Esophagus (tissue), 2 donors: Measurements from ENCODE around the gene NBEA. TPM values are rescaled to one million over a fixed set of nuclear protein-coding genes. Genes with fewer than 3 reads are reported as not detected.

Source experiments
- H3K27ac ChIP-seq, 2 donors: one replicate each; pipeline ENCODE4 v1.5.1; 2013; ENCODE audit warnings: low read depth in 2 of 2, mild to moderate bottlenecking in 2 of 2, inconsistent platforms in 1 of 2, low read length in 1 of 2, moderate library complexity in 1 of 2
- H3K27me3 ChIP-seq, 2 donors: one replicate each; pipeline ENCODE4 v1.6.1; 2013; ENCODE audit warnings: low read length in 2 of 2, control low read depth in 1 of 2, mild to moderate bottlenecking in 1 of 2; ENCODE audit not compliant: insufficient read depth in 2 of 2, control insufficient read depth in 1 of 2
- H3K36me3 ChIP-seq, 2 donors: one replicate each; pipeline ENCODE4 v1.6.1; 2013; ENCODE audit warnings: low read length in 1 of 2; ENCODE audit not compliant: control insufficient read depth in 2 of 2, insufficient read depth in 2 of 2
- H3K4me1 ChIP-seq, 2 donors: one replicate each; pipeline ENCODE4 v1.6.1; 2013; ENCODE audit warnings: low read length in 1 of 2; ENCODE audit not compliant: control insufficient read depth in 2 of 2, insufficient read depth in 2 of 2
- H3K4me3 ChIP-seq, 2 donors: one replicate each; pipeline ENCODE4 v1.5.1; 2013; ENCODE audit warnings: low read length in 2 of 2, mild to moderate bottlenecking in 2 of 2, low read depth in 1 of 2, moderate library complexity in 1 of 2
- H3K9me3 ChIP-seq, 2 donors: one replicate each; pipeline ENCODE4 v1.6.1; 2013; ENCODE audit warnings: mild to moderate bottlenecking in 2 of 2, low read depth in 1 of 2, low read length in 1 of 2, moderate library complexity in 1 of 2; ENCODE audit not compliant: control insufficient read depth in 2 of 2, insufficient read depth in 1 of 2
- WGBS, 2 donors: extraction: QIAGEN DNeasy Blood & Tissue Kit; methylation state at CpG; one replicate each; pipeline ENCODE4 v1.1.7; 2013; 5-methylcytosine and 5-hydroxymethylcytosine counted together
- polyA plus RNA-seq, 2 donors: library from polyadenylated mRNA; stranded (reverse); fragments of 200-250 nt; gene quantifications; one replicate each; pipeline ENCODE4 v1.2.3, GENCODE V29; 2013
- donor health status: healthy with polysubstance abuse.
- donor health status: Bipolar disorder and iron deficiency.

NBEA gene
- polyA plus RNA-seq, 2 donors: 0.51 to 1.6 TPM

DNA sequence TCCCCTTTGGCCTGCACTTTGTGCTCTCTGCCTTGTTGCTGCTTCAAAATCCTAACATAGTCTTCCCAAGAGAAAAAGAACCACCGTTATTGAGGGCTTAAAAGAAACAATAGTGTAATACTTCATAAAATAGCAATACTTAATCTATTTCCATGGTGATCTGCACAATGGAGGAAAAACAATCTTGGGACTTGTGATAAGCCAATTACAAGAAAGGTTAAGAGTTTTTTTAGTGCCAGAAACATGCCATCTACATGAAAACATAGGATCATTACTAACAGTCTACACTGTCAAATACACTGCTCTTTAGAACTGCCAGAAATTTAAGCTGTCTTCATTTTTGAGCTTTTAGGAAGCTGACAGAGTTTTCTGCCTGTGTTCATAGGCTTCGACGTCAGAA lies 588.5 kb downstream of the NBEA start:
- no peaks in the 10 kb centered on the region for H3K27me3 ChIP-seq
- peaks cover 0 to 2% of the 10 kb centered on the region in 2 donors for H3K4me1 ChIP-seq
- WGBS, 2 donors: 67 to 76% methylated on average over 3 of the region's 3 CpGs
- H3K9me3 ChIP-seq: peaks cover 0 to 2% of the 10 kb centered on the region in 2 donors
- H3K36me3 ChIP-seq: no peaks in the 10 kb centered on the region
- H3K4me3 ChIP-seq: no peak overlapping the region
- no peak overlapping the region for H3K27ac ChIP-seq

DNA sequence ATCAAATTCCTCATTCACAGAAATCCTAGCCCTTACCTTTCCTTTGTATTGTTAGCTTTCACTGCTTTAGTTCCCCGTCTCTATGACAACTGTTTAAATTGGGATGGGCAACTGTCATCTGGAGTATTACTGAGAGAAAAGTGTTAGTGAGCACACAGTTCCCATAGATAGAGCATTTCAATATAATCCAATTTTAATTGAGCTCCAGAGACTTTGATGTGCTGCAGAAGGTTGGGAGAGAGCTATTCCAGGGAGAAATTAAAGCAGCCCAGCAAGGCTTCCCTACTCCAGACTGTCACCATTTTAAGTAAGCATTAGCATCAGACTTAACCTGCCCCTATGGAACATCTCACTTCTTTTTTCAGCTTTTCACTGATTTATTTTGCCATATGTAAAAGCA lies 589.5 kb downstream of the NBEA start:
- Histone ChIP-seq H3K27ac (no peak overlapping the region), H3K9me3 (peaks cover 0 to 2% of the 10 kb centered on the region in 2 donors), H3K36me3 (no peaks in the 10 kb centered on the region), H3K27me3 (no peaks in the 10 kb centered on the region), H3K4me3 (no peak overlapping the region), H3K4me1 (peaks cover 0 to 2% of the 10 kb centered on the region in 2 donors)
- 86 to 92% methylated on average over 1 of the region's 1 CpG for WGBS, 2 donors

DNA sequence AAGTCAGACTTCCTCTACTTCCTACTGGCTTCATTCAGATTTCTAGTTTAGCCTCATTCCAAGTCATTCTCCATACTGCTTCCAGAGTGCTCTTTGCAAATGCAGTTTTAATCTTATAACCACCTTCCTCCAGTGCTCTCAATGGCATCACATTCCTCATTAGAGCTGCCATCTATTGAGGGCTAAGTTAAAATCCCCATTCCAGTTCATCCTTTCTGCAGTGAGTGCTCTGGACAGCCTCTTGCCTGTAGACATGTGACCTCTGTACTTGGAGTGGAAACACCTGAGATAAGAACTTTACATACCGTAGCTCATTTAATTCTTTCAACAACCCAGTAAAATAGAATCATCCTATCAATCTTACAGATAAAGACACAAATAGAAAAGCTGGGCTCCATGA lies 592.3 kb downstream of the NBEA start:
- Histone ChIP-seq H3K36me3 (no peaks in the 10 kb centered on the region), H3K9me3 (peaks cover 0 to 2% of the 10 kb centered on the region in 2 donors), H3K27ac (no peak overlapping the region), H3K4me1 (peaks cover 0 to 2% of the 10 kb centered on the region in 2 donors), H3K27me3 (no peaks in the 10 kb centered on the region), H3K4me3 (no peak overlapping the region)
- WGBS, 2 donors: 67 to 76% methylated on average over 1 of the region's 1 CpG

DNA sequence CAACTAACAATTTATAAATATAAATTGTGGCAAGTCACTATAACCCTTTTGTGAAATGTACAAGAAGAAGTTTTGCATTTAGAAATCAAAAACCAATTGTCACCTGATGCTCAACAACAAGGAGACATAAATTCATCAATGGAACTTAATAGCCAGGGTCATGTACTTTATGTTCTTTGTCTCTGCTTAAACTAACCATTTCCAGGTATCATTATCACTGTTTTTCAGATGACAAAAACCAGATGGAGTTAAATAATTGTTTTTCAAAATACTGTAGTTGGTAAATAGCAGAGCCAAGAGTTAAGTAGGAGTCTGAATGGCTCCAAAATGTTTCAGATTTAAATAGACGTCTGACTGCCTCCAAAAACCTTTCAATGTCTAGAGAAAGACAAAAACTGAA lies 606.7 kb downstream of the NBEA start:
- Histone ChIP-seq H3K9me3 (no peaks in the 10 kb centered on the region), H3K36me3 (no peaks in the 10 kb centered on the region), H3K4me1 (no peaks in the 10 kb centered on the region), H3K27ac (no peak overlapping the region), H3K27me3 (no peaks in the 10 kb centered on the region), H3K4me3 (no peak overlapping the region)
- WGBS, 2 donors: 68 to 84% methylated on average over 1 of the region's 1 CpG

DNA sequence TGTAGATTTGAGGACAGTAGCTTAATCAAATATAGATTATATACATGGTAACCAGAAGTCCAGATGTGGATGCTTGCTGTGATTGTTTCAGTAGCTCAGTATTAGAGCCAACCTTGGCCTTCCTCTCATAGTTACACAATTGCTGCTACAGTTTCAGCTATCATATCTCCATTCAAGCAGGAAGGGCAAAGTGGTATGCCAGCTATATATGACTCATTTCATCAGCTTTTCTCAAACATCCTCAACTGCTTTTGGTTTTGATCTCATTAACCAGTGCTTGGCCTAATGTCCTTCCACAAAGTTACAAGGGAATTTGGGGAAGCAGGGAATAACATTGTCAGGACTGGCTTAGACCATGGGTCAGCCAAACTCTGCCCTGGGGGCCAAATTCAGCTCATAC lies 607.4 kb downstream of the NBEA start:
- Histone ChIP-seq H3K36me3 (no peaks in the 10 kb centered on the region), H3K4me3 (no peak overlapping the region), H3K9me3 (no peaks in the 10 kb centered on the region), H3K27me3 (no peaks in the 10 kb centered on the region), H3K4me1 (no peaks in the 10 kb centered on the region), H3K27ac (no peak overlapping the region)

DNA sequence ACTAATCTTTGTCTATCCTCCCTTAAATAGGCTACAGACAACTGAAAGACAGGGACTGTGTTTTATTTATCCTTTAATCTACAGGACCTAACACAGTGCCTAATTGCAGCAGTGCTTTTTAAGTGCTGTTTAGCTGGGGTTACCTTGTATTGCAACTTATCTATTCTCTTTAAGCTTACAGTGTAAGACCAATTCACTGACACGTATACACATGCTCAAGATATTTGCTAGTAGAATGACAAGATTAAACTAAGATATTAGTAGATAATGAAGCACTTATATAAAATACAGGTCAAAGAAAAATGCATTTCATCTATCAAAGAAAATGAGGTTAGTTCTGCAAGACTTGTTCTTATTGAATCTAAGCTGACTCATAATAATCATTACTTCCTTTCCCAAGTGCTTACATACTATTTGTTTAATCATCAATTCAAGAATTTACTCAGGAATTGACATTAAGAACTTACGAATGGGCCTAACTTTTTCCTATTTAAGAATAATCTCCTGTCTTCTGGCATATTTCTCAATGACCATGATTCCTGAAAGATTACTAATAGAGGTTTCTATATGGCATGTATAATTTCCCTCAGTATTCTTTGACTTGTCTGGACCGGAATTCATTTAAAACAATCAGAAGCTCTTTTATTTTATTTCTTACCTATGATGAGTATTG lies 610.2 kb downstream of the NBEA start:
- Histone ChIP-seq H3K9me3 (no peaks in the 10 kb centered on the region), H3K4me1 (no peaks in the 10 kb centered on the region), H3K27me3 (no peaks in the 10 kb centered on the region), H3K4me3 (no peak overlapping the region), H3K36me3 (no peaks in the 10 kb centered on the region), H3K27ac (no peak overlapping the region)
- WGBS, 2 donors: 44 to 61% methylated on average over 3 of the region's 3 CpGs

DNA sequence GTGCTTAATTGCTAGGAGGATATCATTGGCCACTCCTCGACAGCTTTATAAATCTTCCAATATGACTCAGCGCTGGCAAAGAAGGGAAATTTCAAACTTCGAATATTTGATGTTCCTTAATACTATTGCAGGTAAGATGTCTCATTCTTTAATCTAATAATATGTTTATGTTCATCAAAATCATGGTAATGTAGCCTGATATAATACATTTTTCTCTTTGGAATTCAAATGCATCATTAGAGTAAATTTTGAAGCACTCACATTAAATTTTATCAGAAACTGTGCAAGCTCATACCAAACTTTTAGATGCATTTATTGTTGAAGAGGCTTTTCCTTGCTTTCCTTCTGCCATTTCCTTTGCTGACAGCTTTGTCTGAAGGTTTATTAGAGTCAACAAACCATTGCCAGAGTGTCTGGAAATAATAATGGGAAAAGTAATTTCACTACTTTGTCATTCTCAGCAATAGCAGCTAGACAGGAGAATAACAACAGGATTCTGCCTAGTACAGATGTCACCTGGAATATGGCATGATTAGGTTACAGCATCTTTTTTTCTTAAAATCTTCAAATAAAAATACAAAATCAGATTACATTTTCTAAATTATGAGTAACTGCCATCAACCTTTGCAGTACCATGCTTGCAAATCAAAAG lies 613.0 kb downstream of the NBEA start:
- no peaks in the 10 kb centered on the region for H3K4me1 ChIP-seq
- H3K9me3 ChIP-seq: no peaks in the 10 kb centered on the region
- H3K27ac ChIP-seq: no peak overlapping the region
- WGBS, 2 donors: 46 to 72% methylated on average over 3 of the region's 3 CpGs
- H3K36me3 ChIP-seq: no peaks in the 10 kb centered on the region
- H3K27me3 ChIP-seq: no peaks in the 10 kb centered on the region
- no peak overlapping the region for H3K4me3 ChIP-seq

DNA sequence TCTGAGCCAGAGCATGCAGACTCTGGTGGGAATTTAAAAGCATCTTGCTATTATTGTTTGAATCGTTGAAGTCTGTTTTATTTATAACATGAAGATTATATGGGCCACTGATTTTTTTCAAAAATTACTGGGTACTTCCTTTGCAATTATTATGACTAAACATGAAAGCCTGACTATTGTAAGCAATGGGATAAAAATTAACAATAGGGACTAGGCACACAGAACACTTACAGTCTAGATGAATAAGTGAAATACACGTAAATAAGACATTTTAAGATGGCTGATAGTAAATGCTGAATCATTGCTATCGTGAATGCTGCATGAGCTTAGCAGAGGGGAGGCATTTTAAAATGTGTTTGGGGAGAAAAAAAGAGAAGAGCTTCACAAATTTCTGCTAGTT lies 615.4 kb downstream of the NBEA start:
- WGBS, 2 donors: 68 to 72% methylated on average over 3 of the region's 3 CpGs

DNA sequence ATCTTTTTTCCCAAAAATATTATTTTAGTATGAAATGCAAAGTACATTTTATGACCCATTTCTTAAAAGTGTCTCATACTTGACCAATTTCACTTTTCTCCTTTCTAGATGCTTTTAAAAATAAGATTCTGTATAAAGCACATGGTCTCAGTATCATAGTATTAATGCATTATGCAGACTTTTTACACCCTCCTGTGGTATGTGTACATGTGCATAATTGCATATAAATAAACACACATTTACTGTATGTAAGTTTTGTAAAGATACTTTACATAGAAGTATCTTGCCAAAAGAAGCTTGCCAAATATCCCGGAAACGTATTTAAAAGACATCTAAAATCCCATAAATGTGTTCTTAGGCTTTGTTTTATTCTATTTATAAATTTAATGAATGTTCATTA lies 619.5 kb downstream of the NBEA start:
- no peaks in the 10 kb centered on the region for H3K9me3 ChIP-seq
- no peaks in the 10 kb centered on the region for H3K36me3 ChIP-seq
- 86 to 88% methylated on average over 2 of the region's 2 CpGs for WGBS, 2 donors
- H3K27me3 ChIP-seq: no peaks in the 10 kb centered on the region
- no peak overlapping the region for H3K27ac ChIP-seq
- H3K4me3 ChIP-seq: no peak overlapping the region
- no peaks in the 10 kb centered on the region for H3K4me1 ChIP-seq

More for the DNA sequence above, 615.4 kb downstream of the NBEA start:
- H3K27ac ChIP-seq: no peak overlapping the region
- H3K4me3 ChIP-seq: no peak overlapping the region
- no peaks in the 10 kb centered on the region for H3K9me3 ChIP-seq
- no peaks in the 10 kb centered on the region for H3K36me3 ChIP-seq
- no peaks in the 10 kb centered on the region for H3K27me3 ChIP-seq
- no peaks in the 10 kb centered on the region for H3K4me1 ChIP-seq

DNA sequence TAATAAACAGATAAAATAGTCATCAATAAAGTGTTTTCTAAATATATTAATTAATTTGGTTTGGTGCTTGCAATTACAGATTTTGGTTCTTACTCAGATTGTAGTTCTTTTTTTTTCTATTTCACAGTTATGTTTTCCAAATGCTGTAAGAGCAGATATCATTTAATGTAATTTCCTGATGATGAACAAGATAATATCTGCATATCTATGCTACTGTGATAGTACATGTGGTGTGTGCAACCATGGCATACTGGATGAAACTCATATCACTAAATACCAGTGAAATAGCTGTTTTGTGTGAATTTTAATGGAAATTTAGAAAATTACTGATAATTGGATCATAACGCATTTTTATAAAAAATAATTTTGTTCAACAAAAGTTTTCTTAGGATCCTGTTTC lies 623.2 kb downstream of the NBEA start:
- H3K27me3 ChIP-seq: no peaks in the 10 kb centered on the region
- H3K36me3 ChIP-seq: no peaks in the 10 kb centered on the region
- H3K27ac ChIP-seq: no peak overlapping the region
- WGBS, 2 donors: 92 to 100% methylated on average over 1 of the region's 1 CpG
- H3K9me3 ChIP-seq: no peaks in the 10 kb centered on the region
- H3K4me1 ChIP-seq: no peaks in the 10 kb centered on the region
- no peak overlapping the region for H3K4me3 ChIP-seq
